Measurements from ENCODE around the gene NSUN7. TPM values are rescaled to one million over a fixed set of nuclear protein-coding genes. Genes with fewer than 3 reads are reported as not detected.
"Not testable (repeated sequence)": the region's sequence is repeated elsewhere in the genome, so short reads cannot be mapped to it uniquely, and the experiment has no call there.

Gene NSUN7
- total RNA-seq, 1 donor from 2014 or later: 0.40 TPM

DNA sequence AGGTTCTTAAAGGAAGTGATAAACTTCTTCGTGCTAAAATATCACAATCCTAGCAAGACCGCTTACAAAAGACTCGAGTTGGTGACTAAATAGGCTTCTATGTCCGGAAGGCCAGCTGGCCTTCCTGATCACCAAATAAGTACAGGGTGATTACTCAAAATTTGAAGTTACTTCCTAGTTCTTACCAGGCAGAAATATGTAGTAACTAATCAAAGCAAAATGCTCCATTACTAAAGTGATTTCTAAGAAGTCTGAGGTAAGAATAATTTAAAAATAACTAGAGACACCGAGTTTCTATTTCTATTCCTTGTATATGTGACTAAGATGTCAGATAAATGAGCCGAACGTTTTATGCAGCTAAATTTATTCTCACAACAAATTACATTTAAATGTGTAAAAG lies 62.2 kb downstream of the NSUN7 start:
- ATAC-seq: no peak
- no peak for DNase-seq (ENCODE audit: low spot score)

DNA sequence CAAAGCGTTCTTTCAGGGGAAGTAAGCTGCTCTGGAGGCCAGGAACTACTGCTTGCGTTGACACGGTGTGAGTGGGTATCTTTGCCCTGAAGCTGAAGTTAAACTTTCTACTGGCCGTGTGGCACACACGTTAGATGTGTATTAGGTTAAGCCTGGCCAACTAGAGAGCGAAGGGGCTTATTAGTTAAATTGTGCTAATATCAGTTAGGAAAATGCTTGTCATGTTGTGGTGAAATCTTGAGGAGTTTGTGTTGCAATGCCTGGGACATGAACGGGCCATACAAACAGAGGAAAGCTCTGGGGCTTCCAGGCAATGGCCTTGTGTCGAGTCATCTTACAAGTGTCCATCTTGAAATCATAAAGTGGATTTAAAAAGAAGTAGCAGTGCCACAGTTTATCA lies 62.6 kb downstream of the NSUN7 start:
- no peak for ATAC-seq

DNA sequence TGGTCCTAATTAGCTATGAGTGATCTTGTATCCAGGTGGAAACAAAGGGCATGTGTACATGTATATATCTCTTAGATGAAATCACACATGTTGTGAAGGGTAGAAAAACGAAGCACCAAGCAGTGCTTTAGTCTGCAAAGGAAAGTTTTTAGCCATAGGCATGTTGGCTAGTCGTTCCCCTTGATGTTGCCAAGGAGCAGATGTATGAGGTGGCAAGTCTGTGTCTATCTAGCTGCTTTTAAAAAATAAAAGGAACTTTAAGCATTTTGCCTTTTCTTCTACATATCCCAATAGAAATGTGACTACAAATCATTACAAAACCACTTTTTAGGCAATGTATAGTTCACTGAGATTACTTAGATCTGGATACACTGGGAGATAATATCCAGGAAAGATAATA lies 63.1 kb downstream of the NSUN7 start:
- DNase-seq (ENCODE audit: low spot score): no peak
- no peak for ATAC-seq

More for the DNA sequence above, 62.6 kb downstream of the NSUN7 start:
- no peak for DNase-seq (ENCODE audit: low spot score)

DNA sequence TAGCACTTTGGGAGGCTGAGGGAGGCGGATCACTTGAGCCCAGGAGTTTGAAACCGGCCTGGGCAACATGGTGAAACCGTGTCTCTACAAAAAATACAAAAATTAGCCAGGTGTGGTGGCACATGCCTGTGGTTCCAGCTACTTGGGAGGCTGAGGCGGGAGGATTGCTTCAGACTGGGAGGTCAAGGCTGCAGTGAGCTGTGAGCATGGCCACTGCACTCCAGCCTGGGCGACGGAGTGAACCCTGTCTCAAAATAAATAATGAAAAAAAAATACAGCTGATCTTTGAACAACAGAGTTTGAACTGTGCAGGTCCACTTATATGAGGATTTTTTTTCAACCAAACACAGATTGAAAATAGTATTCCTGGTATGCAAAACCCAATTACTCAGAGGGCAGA lies 67.4 kb downstream of the NSUN7 start:
- not testable (repeated sequence) for DNase-seq (ENCODE audit: low spot score)
- peak; percentile 59 for ATAC-seq

DNA sequence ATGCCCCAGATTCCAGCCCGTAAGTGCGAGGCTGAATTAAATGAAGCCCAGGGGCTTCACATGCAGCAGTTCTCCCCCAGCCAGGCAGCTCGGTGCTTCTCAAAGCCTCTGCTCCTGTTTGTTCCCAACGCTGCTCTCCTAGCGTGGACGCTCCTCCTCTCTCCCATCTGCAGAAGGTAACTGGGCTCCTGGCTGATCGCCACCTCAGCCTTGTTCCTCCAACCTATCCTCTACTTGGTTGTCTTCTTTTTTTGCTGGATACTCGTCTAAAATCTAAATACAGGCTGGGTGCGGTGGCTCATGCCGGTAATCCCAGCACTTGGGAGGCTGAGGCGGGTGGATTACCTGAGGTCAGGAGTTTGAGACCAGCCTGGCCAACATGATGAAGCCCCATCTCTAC lies 70.3 kb downstream of the NSUN7 start:
- ATAC-seq: no peak
- no peak for DNase-seq (ENCODE audit: low spot score)

DNA sequence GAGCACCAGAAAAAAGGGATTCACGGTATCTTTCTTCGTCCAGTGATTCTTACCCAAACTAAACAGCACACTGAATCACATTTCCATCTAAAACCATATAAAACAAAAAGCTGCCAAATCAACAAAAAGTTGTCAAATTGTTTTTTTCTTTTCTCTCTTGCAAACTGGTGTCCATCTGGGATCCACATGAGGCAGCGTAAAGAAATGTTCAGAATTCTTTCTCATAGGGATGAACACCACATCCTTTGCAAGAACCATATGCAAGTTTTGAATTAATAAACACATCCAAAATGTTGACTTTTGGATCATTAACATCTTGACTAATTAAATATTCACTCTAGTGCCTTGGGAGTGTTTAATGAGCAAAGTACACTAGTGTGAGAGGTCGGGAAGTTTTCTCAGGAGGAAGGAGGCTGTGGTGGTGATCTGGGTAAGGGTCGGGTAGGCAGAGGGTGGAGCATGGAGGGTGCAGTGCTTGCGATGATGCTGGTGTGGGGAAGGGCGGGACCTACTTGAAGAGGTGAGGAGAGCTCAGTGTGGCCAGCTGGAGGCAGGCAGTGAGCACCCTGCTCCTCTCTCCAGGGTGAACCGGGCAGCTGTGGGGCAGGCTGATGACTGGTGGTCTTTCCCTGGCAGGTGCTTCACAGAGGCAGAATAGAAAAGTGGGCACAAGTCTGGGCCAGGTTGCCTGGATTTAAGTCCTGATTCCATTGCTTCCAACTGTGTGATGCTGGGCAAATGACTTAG lies 72.8 kb downstream of the NSUN7 start:
- DNase-seq (ENCODE audit: low spot score) (peak; percentile 31), ATAC-seq (no peak)

DNA sequence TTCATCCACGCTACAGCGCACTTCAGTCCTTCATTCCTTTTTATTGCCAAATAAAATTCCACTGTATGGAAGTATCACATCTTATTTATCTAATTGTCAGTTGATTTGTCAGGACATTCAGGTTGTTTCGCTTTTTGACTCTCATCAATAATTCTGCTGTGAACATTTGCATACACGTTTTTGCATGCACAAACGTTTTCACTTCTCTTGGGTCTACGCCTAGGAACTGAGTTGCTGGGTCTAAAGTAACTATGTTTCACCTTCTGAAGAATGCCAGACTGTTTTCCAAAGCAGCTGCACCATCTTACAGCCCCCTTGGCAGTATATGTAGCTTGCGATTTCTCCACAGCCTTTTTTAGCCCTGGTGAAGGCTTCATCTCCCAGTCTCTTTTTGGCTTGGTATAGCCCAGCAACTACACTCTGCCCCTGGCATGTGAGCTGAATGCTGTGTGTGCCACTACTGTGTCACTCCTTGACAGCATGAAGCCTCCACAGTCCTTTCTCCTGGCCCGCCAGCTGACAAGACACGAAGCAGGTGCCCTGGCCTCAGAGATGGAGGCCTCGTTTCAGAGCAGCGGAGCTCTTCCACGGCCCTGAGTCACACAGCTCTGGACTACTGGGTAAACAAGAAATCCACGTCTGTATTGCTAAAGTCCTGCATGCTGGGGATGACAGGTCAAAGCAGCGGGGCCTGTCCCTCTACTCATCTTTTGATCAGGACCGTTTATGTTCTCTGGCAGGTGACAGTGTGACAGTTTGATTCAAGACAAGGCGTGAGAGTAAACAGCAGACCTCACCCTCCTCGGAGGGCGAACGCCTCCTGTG lies 75.5 kb downstream of the NSUN7 start:
- DNase-seq (ENCODE audit: low spot score) (peak; percentile 42), ATAC-seq (no peak)

DNA sequence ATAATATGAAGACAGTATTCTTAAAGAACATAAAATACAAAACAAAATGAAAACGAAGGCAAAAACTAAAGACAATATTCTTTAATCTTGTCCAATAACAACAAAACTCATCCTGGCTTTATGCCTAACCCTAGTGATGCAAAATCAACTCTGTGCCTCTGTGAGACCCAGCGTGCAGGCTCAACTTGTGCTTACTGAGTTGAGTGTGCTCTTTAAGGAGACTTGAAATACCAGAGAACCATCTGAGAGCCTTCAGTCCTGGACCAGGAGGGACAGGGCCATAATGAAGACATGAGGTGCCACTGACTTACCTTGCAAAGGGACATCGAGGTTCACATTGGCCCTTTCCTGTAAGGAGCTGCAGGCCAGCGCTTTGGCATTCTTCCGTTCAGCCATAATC lies 77.1 kb downstream of the NSUN7 start:
- no peak for ATAC-seq

DNA sequence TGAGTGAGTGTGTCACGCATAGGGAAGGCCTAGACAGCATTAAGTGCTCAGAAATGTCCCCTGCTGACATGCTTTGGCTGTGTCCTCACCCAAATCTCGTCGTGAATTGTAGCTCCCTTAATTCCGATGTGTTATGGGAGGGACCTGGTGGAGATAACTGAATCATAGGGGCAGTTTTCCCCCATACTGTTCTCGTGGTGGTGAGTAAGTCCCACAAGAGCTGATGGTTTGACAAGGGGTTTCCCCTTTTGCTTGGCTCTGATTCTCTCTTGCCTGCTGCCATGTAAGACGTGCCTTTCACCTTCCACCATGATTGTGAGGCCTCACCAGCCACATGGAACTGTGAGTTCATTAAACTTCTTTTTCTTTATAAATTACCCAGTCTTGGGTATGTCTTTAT lies 78.0 kb downstream of the NSUN7 start:
- DNase-seq (ENCODE audit: low spot score) (no peak), ATAC-seq (no peak)

More for the DNA sequence above, 77.1 kb downstream of the NSUN7 start:
- no peak for DNase-seq (ENCODE audit: low spot score)

DNA sequence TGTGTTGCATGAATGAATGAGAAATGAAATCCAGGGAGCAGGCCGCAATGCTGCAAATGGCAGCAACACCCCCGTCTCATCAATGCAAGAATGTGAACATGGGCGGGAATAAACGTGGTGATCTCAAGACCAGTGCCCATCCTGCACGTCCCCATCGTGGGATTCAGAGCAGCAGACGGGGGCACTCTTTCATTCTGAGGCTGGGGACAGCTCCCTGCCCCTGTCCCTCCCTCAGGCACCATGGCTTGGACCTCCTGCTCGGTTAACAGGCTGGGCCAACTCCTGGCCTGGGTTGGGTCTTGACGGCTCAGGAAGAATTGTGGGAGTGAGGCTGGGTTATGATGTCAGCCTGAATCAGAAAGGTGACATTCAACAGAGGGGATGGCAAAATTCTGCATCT lies 78.9 kb downstream of the NSUN7 start:
- no peak for DNase-seq (ENCODE audit: low spot score)
- ATAC-seq: no peak

DNA sequence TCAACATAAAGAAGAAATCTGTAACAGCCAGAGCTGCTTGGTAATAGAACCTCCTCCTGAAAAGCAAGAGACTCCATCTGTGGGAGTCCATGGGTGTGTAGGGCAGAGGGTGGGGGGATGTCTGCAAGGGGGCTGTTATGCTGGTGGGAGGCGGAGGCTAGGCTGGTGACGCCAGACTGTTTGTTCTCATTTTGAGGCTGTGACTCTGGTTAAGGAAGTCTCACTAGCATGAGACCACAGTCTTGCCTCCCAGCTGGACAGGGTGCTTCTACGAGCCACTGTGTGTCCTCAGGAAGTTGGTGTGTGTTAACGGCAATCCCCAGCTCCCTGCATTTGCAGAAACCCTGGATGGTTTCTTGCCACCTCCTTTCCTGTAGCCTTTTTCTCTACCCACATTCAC lies 79.8 kb downstream of the NSUN7 start:
- ATAC-seq: no peak

DNA sequence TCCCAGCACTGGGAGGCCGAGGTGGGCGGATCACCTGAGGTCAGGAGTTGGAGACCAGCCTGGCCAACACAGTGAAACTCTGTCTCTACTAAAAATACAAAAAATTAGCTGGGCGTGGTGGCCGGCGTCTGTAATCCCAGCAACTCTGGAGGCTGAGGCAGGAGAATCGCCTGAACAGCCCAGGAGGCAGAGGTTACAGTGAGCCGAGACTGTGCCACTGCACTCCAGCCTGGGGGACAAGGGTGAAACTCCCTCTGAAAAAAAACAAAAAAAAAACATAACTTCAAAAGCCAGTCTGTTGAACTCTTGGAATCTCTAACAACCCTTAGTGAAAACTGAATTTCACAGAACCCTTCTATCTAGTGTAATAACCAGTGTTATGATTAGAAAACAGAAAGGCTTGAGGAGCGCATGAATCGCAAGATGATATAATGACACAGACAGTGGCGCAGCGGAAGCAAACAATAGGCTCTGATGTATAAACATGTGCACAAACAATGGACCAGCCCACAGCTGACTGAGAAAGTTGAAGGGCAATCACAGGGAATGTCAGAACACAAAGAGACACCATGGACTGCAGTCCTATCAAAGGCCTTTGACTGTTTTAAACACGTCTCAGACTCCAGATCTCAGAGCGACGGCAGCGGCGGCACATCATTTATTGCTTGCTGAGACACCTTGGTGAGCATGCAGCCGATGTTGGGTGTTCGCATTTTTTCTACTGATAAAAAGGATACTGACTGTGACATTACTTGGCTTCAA lies 81.6 kb downstream of the NSUN7 start:
- ATAC-seq (no peak), DNase-seq (ENCODE audit: low spot score) (no peak)

More for the DNA sequence above, 79.8 kb downstream of the NSUN7 start:
- DNase-seq (ENCODE audit: low spot score): no peak

DNA sequence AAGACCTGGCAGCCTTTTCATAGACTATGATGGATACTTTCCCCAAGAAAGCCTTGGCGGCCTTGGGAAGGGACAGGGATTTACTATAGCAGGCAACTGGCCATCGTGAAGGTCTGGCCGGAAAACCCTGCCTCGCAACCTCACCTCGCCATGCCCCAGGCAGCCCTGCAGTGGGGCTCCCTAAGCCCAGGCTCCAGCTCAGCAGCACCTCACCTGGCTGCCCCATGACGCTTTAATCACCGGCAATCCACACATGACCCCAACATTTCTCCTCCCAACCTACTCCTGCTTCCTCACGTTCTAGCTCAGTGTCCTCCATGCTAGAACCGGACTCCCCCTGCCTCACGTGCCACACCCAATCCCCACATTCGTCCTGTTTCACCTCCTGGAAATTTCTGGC lies 82.4 kb downstream of the NSUN7 start:
- DNase-seq (ENCODE audit: low spot score) (no peak), ATAC-seq (no peak)

DNA sequence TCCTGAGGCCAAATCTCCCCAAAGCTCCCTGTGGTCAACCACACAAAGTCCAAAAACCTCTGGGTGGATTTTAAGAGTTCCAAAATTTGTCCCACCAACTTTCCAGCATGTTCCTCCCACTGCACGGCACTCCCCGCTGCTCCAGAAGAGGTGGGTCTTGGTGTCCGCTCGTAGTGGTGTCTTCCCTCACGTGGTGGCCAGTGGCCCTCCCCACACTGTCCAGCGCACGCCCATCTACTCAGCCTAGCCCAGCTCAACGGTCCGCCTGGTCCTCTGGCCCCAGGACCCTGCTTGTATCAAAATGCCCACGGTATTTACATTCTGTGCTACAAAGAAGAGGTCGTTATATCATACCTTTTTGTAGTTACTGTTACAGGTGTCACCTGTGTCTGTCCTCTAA lies 83.5 kb downstream of the NSUN7 start:
- no peak for ATAC-seq
- DNase-seq (ENCODE audit: low spot score): no peak

DNA sequence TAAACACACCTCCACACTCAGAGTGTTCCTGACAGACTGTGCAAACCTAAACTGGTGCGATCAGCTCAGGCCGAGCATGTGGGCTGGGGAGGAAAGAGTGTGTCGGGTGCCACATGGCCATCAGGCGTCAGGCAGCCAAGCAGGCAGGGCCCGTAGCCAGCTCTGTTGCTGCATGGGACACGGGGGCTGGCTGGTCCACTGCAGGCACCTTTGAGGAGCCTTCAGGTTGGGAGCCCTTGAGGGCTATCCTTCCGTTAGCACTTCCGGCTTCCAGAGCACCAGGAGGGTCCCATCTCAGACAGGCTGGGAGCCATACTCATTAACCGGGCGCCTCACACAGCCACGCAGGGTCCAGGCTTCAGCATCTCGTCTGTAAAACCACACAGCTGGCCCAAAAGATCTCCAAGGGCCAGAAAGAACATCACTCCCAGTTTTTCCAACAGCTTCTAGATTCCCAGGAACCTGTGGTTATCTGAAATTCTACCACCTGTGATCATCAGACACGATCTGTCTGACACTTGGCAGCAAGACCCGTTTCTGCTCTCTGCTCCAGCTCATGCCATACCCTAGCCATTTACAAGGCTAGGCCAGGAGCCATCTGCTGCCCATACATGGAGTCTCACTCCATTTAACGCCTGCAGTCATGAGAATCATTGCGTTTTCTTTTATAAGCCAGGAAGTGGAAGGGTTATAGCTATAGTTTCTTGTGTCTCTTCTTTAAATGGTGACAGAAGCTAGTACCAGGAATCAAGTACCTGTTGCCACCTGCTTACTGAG lies 87.5 kb downstream of the NSUN7 start:
- DNase-seq (ENCODE audit: low spot score) (no peak), ATAC-seq (no peak)

DNA sequence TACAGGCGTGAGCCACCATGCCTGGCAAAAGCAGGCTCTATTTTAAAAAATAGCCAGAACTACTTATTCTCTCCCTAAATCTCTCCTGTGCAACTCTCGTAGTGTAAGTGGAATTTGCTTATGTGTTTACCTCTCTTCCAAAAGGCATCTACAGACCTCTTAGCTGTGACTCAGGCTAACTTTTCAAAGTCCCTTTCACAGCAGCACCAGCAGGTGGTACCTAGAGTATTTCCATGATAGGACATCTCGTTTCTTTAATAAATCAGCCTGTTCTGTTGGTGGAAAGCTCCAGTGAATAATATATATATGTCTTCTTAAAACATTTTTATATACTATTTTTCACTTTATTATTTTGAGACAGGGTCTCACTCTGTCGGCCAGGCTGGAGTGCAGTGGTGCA lies 89.0 kb downstream of the NSUN7 start:
- DNase-seq (ENCODE audit: low spot score) (no peak), ATAC-seq (no peak)

DNA sequence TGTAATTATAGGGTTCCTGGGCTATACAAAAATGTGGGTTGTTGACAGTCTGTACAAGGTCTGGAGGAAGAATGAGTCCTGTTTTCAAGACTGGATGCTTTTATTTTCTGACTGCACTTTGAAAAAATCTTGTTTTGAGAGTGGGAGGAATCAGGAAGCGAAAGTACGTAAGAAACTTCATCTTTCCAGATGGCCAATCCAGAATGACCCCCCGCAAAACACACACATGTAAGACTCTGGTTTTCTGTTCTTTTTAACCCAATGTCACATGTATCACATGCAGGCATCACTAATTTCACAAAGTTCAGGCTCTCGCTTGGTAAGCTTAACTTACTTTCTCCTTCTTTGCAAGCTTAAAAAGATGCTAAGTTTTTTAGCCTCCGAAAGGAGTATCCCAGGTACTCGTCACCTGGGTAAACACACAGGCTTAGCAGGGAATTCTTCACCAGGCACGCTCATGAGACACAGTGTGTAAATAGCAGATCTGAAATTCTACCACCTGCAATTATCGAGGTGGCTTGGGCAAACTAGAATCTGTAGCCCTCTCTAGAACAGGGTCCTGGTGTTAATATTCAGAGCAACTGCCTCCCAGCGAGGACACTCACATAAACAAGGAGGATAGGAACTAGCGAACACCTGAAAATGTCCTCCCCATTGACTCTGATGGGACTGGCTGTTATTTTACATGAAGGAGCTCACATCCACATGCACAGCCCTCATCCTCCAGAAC lies 90.7 kb downstream of the NSUN7 start:
- DNase-seq (ENCODE audit: low spot score) (no peak), ATAC-seq (no peak)

DNA sequence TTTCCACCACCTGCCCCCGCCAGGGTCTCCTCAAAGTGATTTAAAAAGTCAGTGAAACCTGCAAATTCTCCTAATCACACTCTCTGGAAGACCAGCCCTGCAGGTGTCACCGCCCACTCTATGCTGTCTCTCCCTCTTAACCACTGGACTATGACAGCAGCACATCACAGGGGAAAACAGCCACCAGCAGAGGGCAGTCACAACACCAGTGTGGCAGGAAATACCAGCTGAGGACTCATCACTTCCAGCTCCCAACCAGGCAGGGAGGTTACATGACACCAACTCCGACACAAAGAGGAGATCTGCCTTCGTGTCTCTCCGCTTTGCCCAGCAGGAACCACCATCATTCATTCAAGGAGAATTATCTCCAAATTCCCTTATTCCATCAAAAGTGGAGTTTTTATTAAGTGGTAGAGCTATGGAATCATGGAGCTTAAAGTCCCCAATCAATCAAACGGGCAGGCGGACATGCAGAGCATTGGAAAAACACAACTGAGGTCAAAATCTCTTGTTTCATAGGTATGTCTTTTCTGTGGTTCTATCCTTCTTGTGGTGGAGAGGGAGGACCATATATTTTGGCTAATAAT lies 91.3 kb downstream of the NSUN7 start:
- peak; percentile 64 for DNase-seq (ENCODE audit: low spot score)

DNA sequence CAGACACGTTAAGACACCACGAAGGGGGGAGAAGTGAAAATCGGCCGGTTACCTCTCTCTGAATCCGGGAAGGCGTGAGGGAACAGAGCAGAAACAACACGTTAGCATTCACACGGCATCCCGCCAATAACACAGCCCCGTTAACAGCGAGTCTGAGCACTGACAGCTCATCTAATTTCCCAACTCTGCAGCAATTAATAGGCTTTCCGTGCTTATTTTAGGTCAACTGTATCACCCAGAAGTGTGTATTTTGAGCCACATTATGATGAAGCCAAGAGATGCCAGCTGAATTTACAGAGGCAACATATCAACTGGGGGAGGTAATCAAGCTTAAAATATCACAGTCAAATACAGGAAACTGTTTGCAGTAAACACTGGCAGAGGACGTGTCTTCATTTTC lies 92.6 kb downstream of the NSUN7 start:
- DNase-seq (ENCODE audit: low spot score) (no peak), ATAC-seq (no peak)

More for the DNA sequence above, 91.3 kb downstream of the NSUN7 start:
- peak; percentile 93 for ATAC-seq
